OCI-LY1 (cell line): ENCODE results near the gene ETFB.

Experiments used
- EZH2 ChIP-seq: fragments of 200-600 bp; sonication (generic), shearing (Covaris generic); IDR thresholded peaks from 2 replicates; pipeline ENCODE4 v1.8.0; 2017; ENCODE audit warnings: borderline replicate concordance, mixed run types, mild to moderate bottlenecking, antibody characterized with exemption, low read length, moderate library complexity, mixed read lengths
- TF ChIP-seq, protein P1 (sequence below): fragments of 200-600 bp; sonication (generic), shearing (Covaris generic); IDR thresholded peaks from 2 replicates; pipeline ENCODE4 v1.5.1; 2017; ENCODE audit warnings: mild to moderate bottlenecking, antibody characterized with exemption, low read length, moderate library complexity, mixed read lengths

DNA sequence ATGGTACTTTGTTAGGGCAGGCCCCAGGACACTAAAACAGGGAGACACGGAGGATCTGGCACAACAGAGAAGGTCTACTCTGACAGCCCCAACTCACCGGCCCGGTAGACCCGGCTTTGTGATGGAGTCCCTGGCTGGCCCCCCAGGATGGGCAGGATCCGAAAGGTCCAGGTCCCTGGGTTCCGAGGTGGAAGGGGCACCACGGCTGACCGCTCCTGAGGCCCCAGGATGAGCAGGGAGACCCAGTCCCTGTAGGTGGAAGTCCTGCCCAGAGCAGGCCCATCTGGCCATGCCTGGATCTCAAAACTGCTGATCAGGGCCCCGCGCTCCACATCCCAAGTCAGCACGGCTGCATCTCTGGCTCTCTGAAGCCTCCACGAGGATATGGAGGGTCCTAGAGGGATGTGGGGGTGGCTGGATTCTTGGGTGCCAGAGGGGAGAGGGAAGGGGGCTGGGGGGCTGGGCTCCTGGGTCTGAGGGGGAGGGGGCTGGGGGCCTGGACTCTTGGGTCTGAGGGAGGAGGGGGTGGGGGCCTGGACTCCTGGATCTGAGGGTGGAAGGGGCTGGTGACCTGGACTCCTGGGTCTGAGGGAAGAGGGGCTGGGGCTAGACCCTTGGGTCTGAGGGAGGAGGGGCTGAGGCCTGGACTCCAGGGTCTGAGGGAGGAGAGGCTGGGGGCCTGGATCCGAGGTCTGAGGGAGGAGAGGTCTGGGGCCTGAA is 28.9 kb downstream of the ETFB start:
- TF ChIP-seq, protein P1, sequence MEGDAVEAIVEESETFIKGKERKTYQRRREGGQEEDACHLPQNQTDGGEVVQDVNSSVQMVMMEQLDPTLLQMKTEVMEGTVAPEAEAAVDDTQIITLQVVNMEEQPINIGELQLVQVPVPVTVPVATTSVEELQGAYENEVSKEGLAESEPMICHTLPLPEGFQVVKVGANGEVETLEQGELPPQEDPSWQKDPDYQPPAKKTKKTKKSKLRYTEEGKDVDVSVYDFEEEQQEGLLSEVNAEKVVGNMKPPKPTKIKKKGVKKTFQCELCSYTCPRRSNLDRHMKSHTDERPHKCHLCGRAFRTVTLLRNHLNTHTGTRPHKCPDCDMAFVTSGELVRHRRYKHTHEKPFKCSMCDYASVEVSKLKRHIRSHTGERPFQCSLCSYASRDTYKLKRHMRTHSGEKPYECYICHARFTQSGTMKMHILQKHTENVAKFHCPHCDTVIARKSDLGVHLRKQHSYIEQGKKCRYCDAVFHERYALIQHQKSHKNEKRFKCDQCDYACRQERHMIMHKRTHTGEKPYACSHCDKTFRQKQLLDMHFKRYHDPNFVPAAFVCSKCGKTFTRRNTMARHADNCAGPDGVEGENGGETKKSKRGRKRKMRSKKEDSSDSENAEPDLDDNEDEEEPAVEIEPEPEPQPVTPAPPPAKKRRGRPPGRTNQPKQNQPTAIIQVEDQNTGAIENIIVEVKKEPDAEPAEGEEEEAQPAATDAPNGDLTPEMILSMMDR = no peak
- no peak for TF ChIP-seq EZH2
